ENCODE measurements around the gene KCND1. TPM values are rescaled to one million over a fixed set of nuclear protein-coding genes. Genes with fewer than 3 reads are reported as not detected.

KCND1 gene
- total RNA-seq, 1 experiment from 2014 or later, result 0.51 TPM

DNA sequence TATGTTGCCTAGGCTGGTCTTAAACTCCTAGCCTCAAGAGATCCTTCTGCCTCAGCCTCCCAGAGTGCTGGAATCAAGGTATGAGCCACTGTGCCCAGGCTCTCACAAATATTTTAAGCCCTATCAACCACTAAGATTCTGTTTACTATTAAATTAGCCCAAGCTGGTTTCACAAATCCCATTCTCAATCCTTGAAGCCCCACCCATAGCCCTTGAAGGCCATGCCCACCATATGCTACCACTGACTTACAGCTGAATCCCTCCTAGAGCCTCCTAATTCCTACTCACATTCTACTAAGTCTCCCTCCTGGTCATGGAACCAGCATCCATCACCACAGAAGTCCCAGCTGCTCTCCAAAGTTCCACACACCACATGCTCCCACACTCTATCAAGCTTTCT lies 20.7 kb upstream of the KCND1 start:
- Histone ChIP-seq H3K79me2 (ENCODE audit: low read length) (no peaks in the 10 kb centered on the region), H3K27me3 (ENCODE audit: low read length) (no peaks in the 10 kb centered on the region), H3K4me3 (ENCODE audit: low read length) (no peak overlapping the region), H2AFZ (ENCODE audit: low read length) (no peak overlapping the region), H3K4me2 (ENCODE audit: low read length) (no peak overlapping the region), H4K20me1 (ENCODE audit: low read length) (no peaks in the 10 kb centered on the region), H3K9me2 (replicated peaks; ENCODE audit: low read length) (no peaks in the 10 kb centered on the region), H3K4me1 (ENCODE audit: insufficient read depth, low read length) (no peaks in the 10 kb centered on the region), H3K9ac (ENCODE audit: low read length) (no peak overlapping the region), H3F3A (ENCODE audit: low read length, unreplicated experiment) (no peaks in the 10 kb centered on the region), H3K36me3 (ENCODE audit: low read depth, low read length) (peaks cover 6% of the 10 kb centered on the region), H3K27ac (ENCODE audit: low read length) (no peak overlapping the region), H3K9me3 (ENCODE audit: low read length) (no peaks in the 10 kb centered on the region)
- CTCF ChIA-PET, result no interaction called here
- intact Hi-C loops (cut with micrococcal nuclease), result no loop called here
- POLR2A ChIA-PET (ENCODE audit: unreplicated experiment), result no interaction called here
- no peak for DNase-seq
- TF ChIP-seq, protein P1, sequence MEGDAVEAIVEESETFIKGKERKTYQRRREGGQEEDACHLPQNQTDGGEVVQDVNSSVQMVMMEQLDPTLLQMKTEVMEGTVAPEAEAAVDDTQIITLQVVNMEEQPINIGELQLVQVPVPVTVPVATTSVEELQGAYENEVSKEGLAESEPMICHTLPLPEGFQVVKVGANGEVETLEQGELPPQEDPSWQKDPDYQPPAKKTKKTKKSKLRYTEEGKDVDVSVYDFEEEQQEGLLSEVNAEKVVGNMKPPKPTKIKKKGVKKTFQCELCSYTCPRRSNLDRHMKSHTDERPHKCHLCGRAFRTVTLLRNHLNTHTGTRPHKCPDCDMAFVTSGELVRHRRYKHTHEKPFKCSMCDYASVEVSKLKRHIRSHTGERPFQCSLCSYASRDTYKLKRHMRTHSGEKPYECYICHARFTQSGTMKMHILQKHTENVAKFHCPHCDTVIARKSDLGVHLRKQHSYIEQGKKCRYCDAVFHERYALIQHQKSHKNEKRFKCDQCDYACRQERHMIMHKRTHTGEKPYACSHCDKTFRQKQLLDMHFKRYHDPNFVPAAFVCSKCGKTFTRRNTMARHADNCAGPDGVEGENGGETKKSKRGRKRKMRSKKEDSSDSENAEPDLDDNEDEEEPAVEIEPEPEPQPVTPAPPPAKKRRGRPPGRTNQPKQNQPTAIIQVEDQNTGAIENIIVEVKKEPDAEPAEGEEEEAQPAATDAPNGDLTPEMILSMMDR (conservative IDR thresholded peaks at IDR 0.05; ENCODE audit: low read depth, low read length), result no peak
- TF ChIP-seq EZH2 (IDR thresholded peaks at IDR 0.05; ENCODE audit: low read length, unreplicated experiment), result no peak
- no peak for TF ChIP-seq EZH2phosphoT487 (IDR thresholded peaks at IDR 0.05; ENCODE audit: borderline replicate concordance, low read length)
- ATAC-seq, result no peak
- no TSS peak for BruUV-seq (replicated peaks)

DNA sequence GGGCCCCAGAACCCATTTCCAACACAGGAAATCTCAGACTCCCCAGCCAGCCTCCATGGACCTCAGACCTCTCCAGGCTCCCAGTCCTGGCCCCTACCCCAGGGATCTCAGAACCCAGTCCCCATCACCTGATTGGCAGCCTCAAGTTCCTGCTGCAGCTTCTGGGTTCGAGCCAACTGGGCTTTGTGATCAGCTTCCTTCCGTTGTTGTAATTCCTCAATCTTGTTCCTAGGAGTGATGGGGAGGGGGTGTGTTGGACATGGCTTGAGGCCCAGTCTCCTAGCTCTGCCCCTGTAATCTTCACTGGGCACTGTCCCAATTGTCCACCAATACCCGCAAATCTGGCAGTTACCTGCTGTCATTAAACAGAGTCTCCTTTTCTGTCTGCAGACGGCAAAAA lies 17.8 kb upstream of the KCND1 start:
- Histone ChIP-seq H2AFZ (ENCODE audit: low read length) (no peak overlapping the region), H3K27ac (ENCODE audit: low read length) (no peak overlapping the region), H3K36me3 (ENCODE audit: low read depth, low read length) (no peaks in the 10 kb centered on the region; the same call in 1 of the 2 replicates), H3K4me3 (ENCODE audit: low read length) (no peak overlapping the region), H3K9ac (ENCODE audit: low read length) (no peak overlapping the region), H3K9me3 (ENCODE audit: low read length) (no peaks in the 10 kb centered on the region), H3K4me1 (ENCODE audit: insufficient read depth, low read length) (no peaks in the 10 kb centered on the region), H3K9me2 (replicated peaks; ENCODE audit: low read length) (no peaks in the 10 kb centered on the region), H3F3A (ENCODE audit: low read length, unreplicated experiment) (no peaks in the 10 kb centered on the region), H4K20me1 (ENCODE audit: low read length) (no peaks in the 10 kb centered on the region), H3K79me2 (ENCODE audit: low read length) (no peaks in the 10 kb centered on the region), H3K27me3 (ENCODE audit: low read length) (no peaks in the 10 kb centered on the region), H3K4me2 (ENCODE audit: low read length) (no peak overlapping the region)
- intact Hi-C loops (cut with micrococcal nuclease), result no loop called here
- POLR2A ChIA-PET (ENCODE audit: unreplicated experiment), result no interaction called here
- BruUV-seq (replicated peaks), result TSS peak; percentile 20
- CTCF ChIA-PET, result no interaction called here
- DNase-seq (no peak), ATAC-seq (no peak)
- TF ChIP-seq EZH2phosphoT487 (IDR thresholded peaks at IDR 0.05; ENCODE audit: borderline replicate concordance, low read length), result no peak

DNA sequence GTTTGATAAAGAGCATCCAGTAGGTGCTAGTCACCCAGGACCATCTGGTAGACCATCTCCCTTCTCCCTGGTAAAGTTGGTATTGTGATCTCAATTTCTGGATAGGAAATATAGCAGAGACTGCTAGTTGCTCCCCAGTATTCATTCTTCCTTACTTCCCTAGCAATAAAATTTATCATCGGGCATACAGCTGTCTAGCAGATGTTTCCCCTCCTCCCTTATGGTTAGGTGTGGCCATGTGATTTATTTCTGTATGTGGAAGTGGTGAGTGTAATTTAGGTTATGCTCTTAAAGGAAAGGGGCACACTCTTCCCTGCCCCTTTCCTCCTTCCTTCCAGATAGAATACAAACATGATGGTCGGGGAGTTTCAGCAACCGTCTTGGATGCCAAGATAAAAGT lies 12.3 kb upstream of the KCND1 start:
- intact Hi-C loops (cut with micrococcal nuclease), result no loop called here
- no peak for TF ChIP-seq EZH2phosphoT487 (IDR thresholded peaks at IDR 0.05; ENCODE audit: borderline replicate concordance, low read length)
- no peak for TF ChIP-seq EZH2 (IDR thresholded peaks at IDR 0.05; ENCODE audit: low read length, unreplicated experiment)
- TF ChIP-seq, protein P1 (conservative IDR thresholded peaks at IDR 0.05; ENCODE audit: low read depth, low read length), result no peak
- Histone ChIP-seq H3K9me3 (ENCODE audit: low read length) (no peaks in the 10 kb centered on the region), H3K4me1 (ENCODE audit: insufficient read depth, low read length) (no peaks in the 10 kb centered on the region), H3K4me3 (ENCODE audit: low read length) (no peak overlapping the region), H3K9ac (ENCODE audit: low read length) (no peak overlapping the region), H4K20me1 (ENCODE audit: low read length) (no peaks in the 10 kb centered on the region), H3F3A (ENCODE audit: low read length, unreplicated experiment) (no peaks in the 10 kb centered on the region), H3K27ac (ENCODE audit: low read length) (no peak overlapping the region), H3K27me3 (ENCODE audit: low read length) (no peaks in the 10 kb centered on the region), H3K79me2 (ENCODE audit: low read length) (no peaks in the 10 kb centered on the region), H3K9me2 (replicated peaks; ENCODE audit: low read length) (no peaks in the 10 kb centered on the region), H2AFZ (ENCODE audit: low read length) (no peak overlapping the region), H3K4me2 (ENCODE audit: low read length) (no peak overlapping the region), H3K36me3 (ENCODE audit: low read depth, low read length) (no peaks in the 10 kb centered on the region; the same call in 1 of the 2 replicates)
- no peak for DNase-seq
- ATAC-seq, result no peak
- CTCF ChIA-PET, result no interaction called here
- BruUV-seq (replicated peaks), result no TSS peak
- POLR2A ChIA-PET (ENCODE audit: unreplicated experiment), result no interaction called here

All from PC-3 (cell line).